ENCODE data around the gene SPATA18.

- TF ChIP-seq EP300 (IDR thresholded peaks at IDR 0.05) = no peak
- no peak for TF ChIP-seq POLR2A (IDR thresholded peaks at IDR 0.05)
- no peak for TF ChIP-seq CTCF (IDR thresholded peaks at IDR 0.05)
Measured at GRCh38 chr4:52057196-52057595, 6.1 kb downstream of the SPATA18 start.

All from tibial nerve (tissue), 4 donors.